HEK293 (cell line): ENCODE measurements around the gene PCGF1.

Experiments
- CTCF ChIP-seq: fragments of 450-650 bp; formaldehyde crosslinking; IDR thresholded peaks from 2 replicates; pipeline ENCODE4 v1.5.1; 2016; ENCODE audit warnings: missing biosample characterization, missing genetic modification characterization
- PRDM10 ChIP-seq: fragments of 450-650 bp; formaldehyde crosslinking; IDR thresholded peaks from 2 replicates; pipeline ENCODE4 v1.5.1; 2016; ENCODE audit warnings: missing biosample characterization, missing genetic modification characterization
- REST ChIP-seq: fragments of 450-650 bp; formaldehyde crosslinking; IDR thresholded peaks from 2 replicates; pipeline ENCODE4 v1.5.1; 2016; ENCODE audit warnings: missing biosample characterization, missing genetic modification characterization
- YY1 ChIP-seq: fragments of 450-650 bp; formaldehyde crosslinking; IDR thresholded peaks from 2 replicates; pipeline ENCODE4 v1.5.1; 2018; ENCODE audit warnings: missing biosample characterization, missing genetic modification characterization
- ZBTB44 ChIP-seq: fragments of 450-650 bp; IDR thresholded peaks from 2 replicates; pipeline ENCODE4 v1.5.1; 2018; ENCODE audit warnings: missing biosample characterization, mild to moderate bottlenecking, missing genetic modification characterization
- ZNF138 ChIP-seq: fragments of 450-650 bp; formaldehyde crosslinking; IDR thresholded peaks from 2 replicates; pipeline ENCODE4 v1.5.1; 2016; ENCODE audit warnings: missing biosample characterization, missing genetic modification characterization, borderline replicate concordance
- ZNF155 ChIP-seq: fragments of 450-650 bp; formaldehyde crosslinking; IDR thresholded peaks from 2 replicates; pipeline ENCODE4 v1.5.1; 2016; ENCODE audit warnings: missing biosample characterization, missing genetic modification characterization
- ZNF174 ChIP-seq: fragments of 450-650 bp; formaldehyde crosslinking; IDR thresholded peaks from 2 replicates; pipeline ENCODE4 v1.5.0; 2017; ENCODE audit warnings: missing biosample characterization, mild to moderate bottlenecking, missing genetic modification characterization
- ZNF335 ChIP-seq: fragments of 450-650 bp; formaldehyde crosslinking; conservative IDR thresholded peaks from 2 replicates; pipeline ENCODE4 v1.5.1; 2016; ENCODE audit warnings: missing biosample characterization, missing genetic modification characterization
- ZNF341 ChIP-seq: fragments of 450-650 bp; formaldehyde crosslinking; IDR thresholded peaks from 2 replicates; pipeline ENCODE4; 2016; ENCODE audit warnings: low read depth, missing biosample characterization, missing genetic modification characterization
- ZNF473 ChIP-seq: fragments of 450-650 bp; formaldehyde crosslinking; IDR thresholded peaks from 2 replicates; pipeline ENCODE4 v1.5.1; 2017; ENCODE audit warnings: missing biosample characterization, missing genetic modification characterization
- ZNF510 ChIP-seq: fragments of 450-650 bp; formaldehyde crosslinking; IDR thresholded peaks from 2 replicates; pipeline ENCODE4 v1.5.1; 2018; ENCODE audit warnings: mild to moderate bottlenecking, missing genetic modification characterization, missing biosample characterization; ENCODE audit not compliant: insufficient replicate concordance
- ZNF513 ChIP-seq: fragments of 450-650 bp; IDR thresholded peaks from 2 replicates; pipeline ENCODE4 v1.5.1; 2018; ENCODE audit warnings: missing biosample characterization, missing genetic modification characterization
- ZNF530 ChIP-seq: fragments of 450-650 bp; formaldehyde crosslinking; IDR thresholded peaks from 2 replicates; pipeline ENCODE4 v1.5.1; 2016; ENCODE audit warnings: low read depth, missing biosample characterization, missing genetic modification characterization

- no peak for TF ChIP-seq YY1 (tag by site-specific recombination)
- no peak for TF ChIP-seq CTCF (tag by site-specific recombination)
- TF ChIP-seq ZNF473 (tag by site-specific recombination), result no peak
- TF ChIP-seq ZNF530 (tag by site-specific recombination), result no peak
- no peak for TF ChIP-seq ZNF341 (tag by site-specific recombination)
- TF ChIP-seq ZNF138 (tag by site-specific recombination), result no peak
- no peak for TF ChIP-seq REST (tag by site-specific recombination)
- no peak for TF ChIP-seq ZNF513
- no peak for TF ChIP-seq ZNF335 (tag by site-specific recombination)
- no peak for TF ChIP-seq ZNF510 (tag by site-specific recombination)
- no peak for TF ChIP-seq PRDM10 (tag by site-specific recombination)
- no peak for TF ChIP-seq ZNF174 (tag by site-specific recombination)
- TF ChIP-seq ZBTB44 (tag by site-specific recombination), result no peak
- TF ChIP-seq ZNF155 (tag by site-specific recombination), result no peak
These were observed 38.5 kb upstream of the PCGF1 start for GRCh38 chr2:74546004-74546403.
